GM21381 (cell line): ENCODE results near the gene CD52.

Experiments
- ATAC-seq: cut with Tn5 transposase; IDR thresholded peaks from one replicate; pipeline ENCODE4 v1.9.1; 2021; ENCODE audit warnings: mild to moderate bottlenecking, moderate library complexity; ENCODE audit not compliant: unreplicated experiment

CD52 gene

GRCh38 chr1:26317612-26318337 lies at the start of gene CD52:
Gene CD52, plus strand, starts transcription at chr1:26317958. Its CDS starts 60 bp downstream, at chr1:26318018.
- peak; percentile 29 for ATAC-seq

GRCh38 chr1:26268290-26269197 lies 49.2 kb upstream of the CD52 start:
- ATAC-seq: no peak

DNA sequence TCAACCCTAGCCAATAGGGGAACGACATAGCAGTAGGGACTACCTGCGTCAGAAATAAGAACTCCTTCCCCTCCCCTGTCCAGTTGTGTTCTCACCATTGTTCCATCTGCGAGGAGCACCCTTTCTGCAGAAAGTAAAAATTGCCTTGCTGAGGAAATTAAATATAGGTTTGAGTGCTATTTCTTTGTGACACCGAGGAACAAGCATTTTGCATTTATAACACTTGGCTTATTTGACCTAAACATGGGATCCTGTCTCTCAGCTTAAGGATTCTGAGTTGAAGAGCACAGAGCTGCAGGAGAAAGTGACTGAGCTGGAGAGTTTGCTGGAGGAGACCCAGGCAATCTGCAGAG lies 48.6 kb upstream of the CD52 start:
- no peak for ATAC-seq

- ATAC-seq: no peak
Observed at GRCh38 chr1:26274801-26275425, 42.8 kb upstream of the CD52 start.

DNA sequence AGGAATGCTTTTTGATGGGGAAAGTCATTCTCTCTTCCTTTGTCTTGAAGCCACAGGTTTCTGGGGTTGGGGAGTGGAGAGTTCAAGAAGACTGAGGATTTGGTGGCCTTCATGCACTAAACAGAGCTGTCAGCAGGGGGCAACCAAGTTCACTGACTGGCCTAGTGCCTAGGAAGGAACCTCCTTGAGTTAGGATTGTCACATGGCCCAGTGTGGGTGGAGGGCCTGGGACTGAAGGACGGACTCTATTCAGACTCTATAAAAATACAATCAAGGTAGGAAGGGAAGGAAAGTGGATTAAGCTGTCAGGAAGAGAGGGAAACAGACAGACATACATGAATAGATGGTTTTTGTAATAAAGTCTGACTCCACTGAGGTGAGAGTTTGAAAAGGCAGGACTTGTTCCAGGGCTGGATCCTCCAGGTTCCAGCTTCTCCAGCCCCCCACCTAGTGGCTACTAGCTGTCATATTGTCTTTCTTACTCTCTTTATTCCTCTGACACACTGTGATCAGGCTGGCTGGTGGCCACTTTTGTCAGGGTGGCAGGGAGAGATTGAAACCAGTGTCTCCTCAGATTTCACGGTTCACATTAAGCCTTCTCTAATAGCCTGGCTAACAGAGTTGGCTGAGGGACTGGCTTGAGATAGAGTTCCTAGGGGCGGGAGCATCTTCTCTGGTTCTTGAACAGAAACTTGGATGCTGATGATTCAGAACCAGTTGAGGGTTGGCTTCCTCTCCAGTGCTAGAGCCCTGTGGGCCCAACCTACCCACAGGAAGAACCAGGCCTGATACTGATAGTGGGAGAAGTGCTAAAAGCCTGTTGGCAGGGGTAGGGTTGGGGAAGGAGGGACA lies 42.0 kb upstream of the CD52 start:
- ATAC-seq: no peak

DNA sequence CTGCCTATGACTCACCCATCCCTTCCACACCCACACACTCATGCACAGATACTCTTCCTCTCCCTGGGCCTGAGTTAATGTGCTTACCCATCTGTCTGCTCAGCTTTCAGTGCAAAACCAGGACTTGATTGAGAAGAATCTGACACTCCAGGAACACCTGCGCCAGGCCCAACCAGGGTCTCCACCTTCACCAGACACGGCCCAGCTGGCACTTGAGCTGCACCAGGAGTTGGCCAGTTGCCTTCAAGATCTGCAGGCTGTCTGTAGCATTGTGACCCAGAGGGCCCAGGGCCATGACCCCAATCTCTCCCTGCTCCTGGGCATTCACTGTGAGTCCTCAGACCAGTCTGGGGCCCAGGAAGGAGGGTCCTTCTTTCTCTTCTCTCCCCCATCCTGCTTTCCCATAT lies 41.3 kb upstream of the CD52 start:
- ATAC-seq: no peak

GRCh38 chr1:26277261-26277661 lies 40.5 kb upstream of the CD52 start:
- ATAC-seq: no peak

GRCh38 chr1:26277719-26278118 lies 40.0 kb upstream of the CD52 start:
- no peak for ATAC-seq

- no peak for ATAC-seq
Observed at GRCh38 chr1:26278303-26278702, 39.5 kb upstream of the CD52 start.

DNA sequence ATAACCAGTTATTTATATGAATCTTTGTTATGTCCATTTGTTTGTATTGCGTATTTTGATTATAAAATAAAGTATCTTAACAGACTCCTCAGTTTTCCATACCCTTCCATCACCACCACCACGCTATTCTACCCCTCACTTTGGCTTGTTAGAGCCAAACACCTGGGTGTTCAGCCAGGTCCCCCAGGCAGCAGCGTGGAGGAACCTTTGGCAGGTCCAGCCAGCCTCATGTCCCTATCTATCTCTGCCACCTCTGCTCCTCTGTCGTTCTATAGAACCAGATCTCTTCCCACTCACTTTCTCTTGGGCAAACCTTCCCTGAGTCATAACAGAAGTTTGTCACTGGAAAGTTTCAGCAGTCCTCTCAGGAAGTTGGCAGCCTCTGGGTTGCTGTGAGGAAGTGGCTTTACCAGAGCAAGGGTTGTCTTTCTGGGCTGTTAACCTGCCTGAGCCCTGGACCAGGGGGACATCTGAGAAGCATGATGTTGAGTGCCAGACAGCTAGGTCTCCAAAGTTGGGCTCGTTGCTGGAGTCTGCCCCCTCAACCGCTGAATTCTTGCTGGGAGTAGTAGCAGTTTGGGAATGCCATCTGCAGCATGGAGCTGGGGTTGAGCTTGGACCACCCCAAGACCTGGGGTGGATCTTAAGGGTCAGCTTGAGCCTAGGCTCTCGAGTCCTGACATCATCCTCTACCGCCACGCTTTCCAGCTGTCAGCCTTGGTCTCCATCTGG lies 38.9 kb upstream of the CD52 start:
- ATAC-seq: no peak

DNA sequence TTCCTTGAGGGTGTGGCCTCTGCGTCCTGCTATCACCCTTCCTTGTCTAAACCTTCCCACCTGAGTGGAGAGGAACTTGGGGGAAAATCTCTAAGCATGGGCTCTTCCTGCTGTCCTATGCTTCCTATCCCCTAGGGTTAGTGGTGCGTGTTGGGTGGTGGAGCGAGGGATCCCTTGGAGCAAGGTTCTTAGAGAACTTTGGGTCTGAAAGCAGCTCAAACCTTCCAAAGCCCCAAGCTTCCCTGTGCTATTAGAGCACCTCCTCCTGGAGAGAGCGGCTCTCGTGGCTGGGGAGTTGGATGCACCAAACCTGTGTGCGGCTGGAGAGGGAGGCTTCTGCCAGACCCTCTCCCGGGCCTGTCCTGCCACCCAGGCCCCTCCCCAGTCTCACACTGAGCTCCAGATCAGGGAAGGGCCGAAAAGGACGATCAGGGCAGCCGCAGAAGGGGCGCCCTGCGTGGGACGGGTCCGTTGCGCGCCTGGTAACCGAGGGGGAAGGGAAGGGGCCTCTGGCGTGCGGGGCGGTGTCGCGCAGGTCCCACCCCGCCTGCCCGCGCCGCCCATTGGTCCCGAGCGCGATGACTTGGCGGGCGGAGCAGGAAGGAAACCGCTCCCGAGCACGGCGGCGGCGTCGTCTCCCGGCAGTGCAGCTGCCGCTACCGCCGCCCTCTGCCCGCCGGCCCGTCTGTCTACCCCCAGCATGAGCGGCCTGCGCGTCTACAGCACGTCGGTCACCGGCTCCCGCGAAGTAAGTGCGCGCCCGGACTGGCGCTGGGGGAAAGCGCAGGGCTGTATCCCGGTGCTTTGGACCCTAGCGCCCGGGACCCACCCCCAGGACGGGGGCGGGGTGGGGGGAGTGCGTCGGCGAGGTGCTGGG lies 38.1 kb upstream of the CD52 start, which contains the start of gene SH3BGRL3:
Gene SH3BGRL3, plus strand, starts transcription at position 631 of the 877 bp plus-strand sequence. Its CDS starts 70 bp downstream, at position 701.
- peak; percentile 56 for ATAC-seq

GRCh38 chr1:26280333-26281042 lies 37.3 kb upstream of the CD52 start:
- no peak for ATAC-seq

DNA sequence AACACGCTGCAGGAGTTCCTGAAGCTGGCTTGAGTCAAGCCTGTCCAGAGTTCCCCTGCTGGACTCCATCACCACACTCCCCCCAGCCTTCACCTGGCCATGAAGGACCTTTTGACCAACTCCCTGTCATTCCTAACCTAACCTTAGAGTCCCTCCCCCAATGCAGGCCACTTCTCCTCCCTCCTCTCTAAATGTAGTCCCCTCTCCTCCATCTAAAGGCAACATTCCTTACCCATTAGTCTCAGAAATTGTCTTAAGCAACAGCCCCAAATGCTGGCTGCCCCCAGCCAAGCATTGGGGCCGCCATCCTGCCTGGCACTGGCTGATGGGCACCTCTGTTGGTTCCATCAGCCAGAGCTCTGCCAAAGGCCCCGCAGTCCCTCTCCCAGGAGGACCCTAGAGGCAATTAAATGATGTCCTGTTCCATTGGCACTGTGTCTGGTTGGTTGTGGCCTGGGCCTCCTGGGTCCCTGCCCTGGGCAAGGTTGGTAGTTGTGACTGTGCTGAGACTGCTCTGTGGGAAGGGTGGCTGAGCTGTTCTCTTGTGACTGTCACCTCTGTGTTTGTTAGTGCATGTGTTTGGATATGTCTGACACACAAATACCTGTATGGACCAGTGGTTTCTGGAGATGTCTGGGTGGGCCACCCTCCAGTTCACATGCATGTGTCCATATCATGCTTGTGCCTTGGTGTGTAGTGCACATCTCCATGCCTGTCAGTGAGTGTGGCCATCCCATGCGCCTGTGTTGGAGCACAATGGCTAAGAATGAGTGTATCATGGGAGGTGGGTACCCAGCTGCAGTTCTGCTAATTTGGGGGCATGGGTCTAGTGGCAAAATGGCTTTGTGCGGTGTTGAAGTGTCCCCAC lies 36.4 kb upstream of the CD52 start:
- ATAC-seq: no peak

DNA sequence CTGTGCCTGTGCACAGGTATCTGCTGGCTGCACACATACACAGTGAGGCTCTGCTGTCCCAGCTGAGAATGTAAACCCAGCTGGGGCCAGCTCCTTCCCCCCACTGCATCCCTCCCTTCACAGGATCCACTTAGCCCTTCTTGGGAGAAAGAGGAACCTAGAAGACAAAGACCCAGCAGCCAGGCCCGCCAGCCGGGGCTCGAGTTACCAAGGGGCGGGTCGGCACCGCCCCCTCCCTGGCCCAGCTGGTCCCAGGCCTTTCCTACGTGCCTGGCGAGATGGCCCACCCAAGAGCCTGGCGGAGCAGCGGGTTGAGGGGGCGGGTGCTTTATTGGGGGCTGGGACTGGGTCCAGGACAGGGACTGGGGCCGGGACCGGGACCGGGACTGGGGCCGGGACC lies 35.8 kb upstream of the CD52 start:
- no peak for ATAC-seq

GRCh38 chr1:26282401-26282918 lies 35.3 kb upstream of the CD52 start:
- ATAC-seq: no peak

DNA sequence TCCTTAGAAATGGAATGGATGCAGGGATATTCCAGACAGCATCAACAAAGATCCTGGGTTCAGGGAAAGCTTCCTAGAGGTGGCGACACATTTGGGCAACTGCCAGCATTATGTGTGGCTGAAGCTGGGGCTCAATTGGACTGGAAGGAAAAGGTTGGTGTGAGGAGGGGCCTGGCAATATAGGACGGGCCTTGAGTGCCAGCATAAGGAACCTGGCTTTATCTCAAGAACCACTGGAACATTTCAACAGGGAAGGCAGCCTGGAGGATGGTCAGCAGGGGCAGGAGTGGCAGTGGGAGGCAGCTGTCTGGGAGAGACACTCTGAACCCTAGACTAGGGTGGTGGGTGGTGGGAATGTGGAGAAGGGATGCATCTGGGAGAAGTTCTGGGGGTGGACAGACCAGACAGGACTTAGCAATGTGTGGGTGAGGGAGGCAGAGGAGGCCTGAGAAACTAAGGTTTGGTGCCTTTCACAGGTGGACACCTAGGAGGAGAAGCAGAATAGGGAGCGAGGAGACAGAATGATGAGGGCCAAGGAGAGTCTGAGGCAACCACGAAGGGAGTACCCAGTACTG lies 34.4 kb upstream of the CD52 start:
- ATAC-seq: no peak
